B cell (primary cell): ENCODE measurements around the gene HPCA.

Experiments used
- EZH2 ChIP-seq: IDR thresholded peaks from 2 replicates; pipeline ENCODE4 v1.6.1; 2012; ENCODE audit warnings: borderline replicate concordance, low read depth, mild to moderate bottlenecking, moderate library complexity, low read length; ENCODE audit not compliant: insufficient read depth, poor library complexity, severe bottlenecking
- TF ChIP-seq, protein P1 (sequence below): fragments of 200-600 bp; IDR thresholded peaks from one replicate; pipeline ENCODE4 v1.8.0; 2022; ENCODE audit warnings: antibody characterized with exemption, mild to moderate bottlenecking

DNA sequence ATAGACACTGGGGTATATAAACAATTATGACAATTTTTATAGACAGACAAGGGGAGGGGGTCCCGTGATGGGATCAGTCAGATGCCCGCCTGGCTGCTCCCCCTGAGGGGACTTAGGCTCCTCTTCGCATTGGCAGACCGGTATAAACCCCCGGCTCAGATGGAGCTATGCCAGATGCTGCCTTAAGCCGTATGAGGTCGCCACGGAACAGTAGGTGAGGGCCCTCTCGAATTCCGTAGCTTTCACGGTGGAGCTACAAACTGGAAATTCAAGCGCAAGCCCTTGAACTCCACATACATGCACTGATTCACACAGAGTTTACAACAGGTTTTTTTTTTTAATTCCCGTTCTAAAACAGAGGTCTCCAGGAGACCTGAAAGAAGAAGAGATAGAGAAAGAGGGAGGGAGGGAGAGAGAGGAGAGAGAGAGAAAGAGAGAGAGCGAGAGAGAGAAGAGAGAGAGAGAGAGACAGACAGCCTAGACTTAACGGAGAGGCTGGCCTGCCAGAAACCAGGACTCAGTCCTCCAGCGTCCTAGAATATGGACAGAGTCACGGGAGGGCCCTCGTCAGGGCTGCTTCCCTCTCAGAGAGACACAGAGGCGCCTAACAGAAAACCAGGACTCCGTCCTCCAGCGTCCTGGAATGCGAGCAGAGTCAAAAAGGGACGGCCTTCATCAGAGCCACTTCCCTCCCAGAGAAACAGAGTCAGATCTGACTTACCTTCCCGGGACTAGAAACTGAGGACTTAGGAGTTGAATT lies 39.3 kb downstream of the HPCA start:
- TF ChIP-seq, protein P1, sequence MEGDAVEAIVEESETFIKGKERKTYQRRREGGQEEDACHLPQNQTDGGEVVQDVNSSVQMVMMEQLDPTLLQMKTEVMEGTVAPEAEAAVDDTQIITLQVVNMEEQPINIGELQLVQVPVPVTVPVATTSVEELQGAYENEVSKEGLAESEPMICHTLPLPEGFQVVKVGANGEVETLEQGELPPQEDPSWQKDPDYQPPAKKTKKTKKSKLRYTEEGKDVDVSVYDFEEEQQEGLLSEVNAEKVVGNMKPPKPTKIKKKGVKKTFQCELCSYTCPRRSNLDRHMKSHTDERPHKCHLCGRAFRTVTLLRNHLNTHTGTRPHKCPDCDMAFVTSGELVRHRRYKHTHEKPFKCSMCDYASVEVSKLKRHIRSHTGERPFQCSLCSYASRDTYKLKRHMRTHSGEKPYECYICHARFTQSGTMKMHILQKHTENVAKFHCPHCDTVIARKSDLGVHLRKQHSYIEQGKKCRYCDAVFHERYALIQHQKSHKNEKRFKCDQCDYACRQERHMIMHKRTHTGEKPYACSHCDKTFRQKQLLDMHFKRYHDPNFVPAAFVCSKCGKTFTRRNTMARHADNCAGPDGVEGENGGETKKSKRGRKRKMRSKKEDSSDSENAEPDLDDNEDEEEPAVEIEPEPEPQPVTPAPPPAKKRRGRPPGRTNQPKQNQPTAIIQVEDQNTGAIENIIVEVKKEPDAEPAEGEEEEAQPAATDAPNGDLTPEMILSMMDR: no peak
- TF ChIP-seq EZH2: no peak
